Brain microvascular endothelial cell (primary cell): ENCODE results near the gene CRTAC1.

ENCODE experiments used
- DNase-seq: peaks from one replicate; pipeline ENCODE4 v3.0.0-alpha.2; 2020
- H3K27ac ChIP-seq: fragments of 250-450 bp; sonication (Bioruptor Pico); 2 replicates; pipeline ENCODE4 v1.5.1; 2020; ENCODE audit warnings: mild to moderate bottlenecking, moderate library complexity
- H3K27me3 ChIP-seq: fragments of 250-450 bp; sonication (Bioruptor Pico); replicated peaks from 2 replicates; pipeline ENCODE4 v1.5.1; 2020; ENCODE audit warnings: mild to moderate bottlenecking
- H3K36me3 ChIP-seq: fragments of 250-450 bp; sonication (Bioruptor Pico); replicated peaks from 2 replicates; pipeline ENCODE4 v1.5.1; 2020; ENCODE audit warnings: mild to moderate bottlenecking
- H3K4me3 ChIP-seq: 2 replicates; pipeline ENCODE4 v1.5.1; 2011; ENCODE audit warnings: low read depth, mild to moderate bottlenecking, control low read depth, low read length, moderate library complexity
- in situ Hi-C: cut with HindIII; loops from 2 replicates; pipeline ENCODE4 v1.10.0; 2017; ENCODE audit warnings: low sequenced_read_pairs, low pct_ligation_motif_present
- TF ChIP-seq, protein P1 (sequence below): IDR thresholded peaks from 2 replicates; pipeline ENCODE4 v1.5.1; 2011; ENCODE audit warnings: low read depth, mild to moderate bottlenecking, moderate library complexity, low read length, control low read depth, inconsistent platforms; ENCODE audit errors: missing control alignments

Gene CRTAC1

DNA sequence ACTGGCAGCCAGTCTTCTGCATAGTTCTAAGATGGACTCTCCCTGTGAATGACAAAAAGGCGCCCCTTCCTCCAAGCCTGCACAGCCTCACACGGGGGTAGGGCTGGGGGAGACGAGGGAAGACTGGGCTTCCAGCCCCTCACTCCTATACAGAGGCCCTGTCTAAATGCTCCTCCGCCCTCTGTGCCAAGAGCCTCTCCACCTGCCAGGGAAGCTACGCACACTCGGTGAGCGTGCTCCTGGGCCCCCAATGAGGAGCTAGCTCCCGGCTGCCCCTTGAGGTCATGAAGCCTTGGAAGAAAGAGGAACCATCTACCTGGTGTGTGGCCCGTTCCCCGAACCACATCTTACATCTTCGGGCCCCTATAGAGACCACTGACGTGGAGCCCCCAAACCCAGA, 54.8 kb downstream of the CRTAC1 start:
- in situ Hi-C loops, result no loop called here
- no peak overlapping the region for H3K4me3 ChIP-seq
- no peaks in the 10 kb centered on the region for H3K36me3 ChIP-seq
- TF ChIP-seq, protein P1, sequence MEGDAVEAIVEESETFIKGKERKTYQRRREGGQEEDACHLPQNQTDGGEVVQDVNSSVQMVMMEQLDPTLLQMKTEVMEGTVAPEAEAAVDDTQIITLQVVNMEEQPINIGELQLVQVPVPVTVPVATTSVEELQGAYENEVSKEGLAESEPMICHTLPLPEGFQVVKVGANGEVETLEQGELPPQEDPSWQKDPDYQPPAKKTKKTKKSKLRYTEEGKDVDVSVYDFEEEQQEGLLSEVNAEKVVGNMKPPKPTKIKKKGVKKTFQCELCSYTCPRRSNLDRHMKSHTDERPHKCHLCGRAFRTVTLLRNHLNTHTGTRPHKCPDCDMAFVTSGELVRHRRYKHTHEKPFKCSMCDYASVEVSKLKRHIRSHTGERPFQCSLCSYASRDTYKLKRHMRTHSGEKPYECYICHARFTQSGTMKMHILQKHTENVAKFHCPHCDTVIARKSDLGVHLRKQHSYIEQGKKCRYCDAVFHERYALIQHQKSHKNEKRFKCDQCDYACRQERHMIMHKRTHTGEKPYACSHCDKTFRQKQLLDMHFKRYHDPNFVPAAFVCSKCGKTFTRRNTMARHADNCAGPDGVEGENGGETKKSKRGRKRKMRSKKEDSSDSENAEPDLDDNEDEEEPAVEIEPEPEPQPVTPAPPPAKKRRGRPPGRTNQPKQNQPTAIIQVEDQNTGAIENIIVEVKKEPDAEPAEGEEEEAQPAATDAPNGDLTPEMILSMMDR, result no peak
- no peak for DNase-seq
- peaks cover 21% of the 10 kb centered on the region for H3K27me3 ChIP-seq
- no peak overlapping the region for H3K27ac ChIP-seq

DNA sequence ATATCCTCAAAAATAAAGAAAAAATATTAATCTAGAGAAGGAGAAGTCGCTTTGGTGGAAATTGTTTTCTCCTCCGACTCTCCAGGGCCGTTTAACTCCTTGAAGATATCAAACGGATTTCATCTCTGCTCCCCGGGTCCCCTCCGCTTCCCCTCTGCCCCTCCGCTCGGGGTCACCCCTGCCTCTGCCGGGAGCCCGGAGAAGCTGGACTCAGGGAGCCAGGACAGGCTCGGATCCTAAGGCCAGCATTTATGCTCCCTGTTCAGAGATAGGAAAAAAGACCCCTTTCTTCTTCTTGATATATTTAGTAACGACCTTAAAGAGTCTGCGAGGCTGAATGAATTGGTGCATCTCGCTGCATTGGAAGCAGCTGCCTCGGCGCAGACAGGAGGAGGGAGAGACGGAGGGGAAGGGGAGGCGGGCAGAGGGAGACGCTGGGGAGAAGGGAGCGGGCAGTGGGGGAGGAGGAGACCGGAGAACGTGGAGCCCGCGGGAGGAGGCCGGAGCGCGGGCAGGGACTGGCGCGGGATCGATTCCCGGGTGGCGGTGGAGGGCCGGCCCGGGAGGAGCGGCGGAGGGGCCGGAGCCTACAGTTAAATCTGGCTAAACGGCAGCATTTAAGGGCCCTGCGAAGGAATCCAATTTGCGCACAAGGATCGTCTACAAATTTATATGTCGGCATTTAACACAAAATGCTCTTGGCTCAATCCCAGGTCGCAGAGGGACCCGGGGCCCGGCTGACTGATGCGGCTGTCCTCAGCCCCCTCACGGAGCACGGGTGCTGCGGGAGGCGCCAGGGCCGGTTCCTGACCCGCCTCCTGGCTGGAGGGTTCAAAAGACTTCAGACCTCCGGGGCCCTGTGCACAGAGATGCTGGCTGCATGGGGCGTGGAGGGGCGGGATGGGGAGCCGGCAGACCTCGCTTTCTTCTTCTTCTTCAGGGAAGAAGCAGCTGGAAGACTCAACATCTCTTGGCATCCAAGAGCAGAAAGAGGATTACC, 55.6 kb downstream of the CRTAC1 start:
- Histone ChIP-seq H3K36me3 (no peaks in the 10 kb centered on the region), H3K4me3 (no peak overlapping the region), H3K27ac (no peak overlapping the region), H3K27me3 (peaks cover 21% of the 10 kb centered on the region)
- in situ Hi-C loops, result no loop called here
- DNase-seq, result no peak
- TF ChIP-seq, protein P1, result no peak

DNA sequence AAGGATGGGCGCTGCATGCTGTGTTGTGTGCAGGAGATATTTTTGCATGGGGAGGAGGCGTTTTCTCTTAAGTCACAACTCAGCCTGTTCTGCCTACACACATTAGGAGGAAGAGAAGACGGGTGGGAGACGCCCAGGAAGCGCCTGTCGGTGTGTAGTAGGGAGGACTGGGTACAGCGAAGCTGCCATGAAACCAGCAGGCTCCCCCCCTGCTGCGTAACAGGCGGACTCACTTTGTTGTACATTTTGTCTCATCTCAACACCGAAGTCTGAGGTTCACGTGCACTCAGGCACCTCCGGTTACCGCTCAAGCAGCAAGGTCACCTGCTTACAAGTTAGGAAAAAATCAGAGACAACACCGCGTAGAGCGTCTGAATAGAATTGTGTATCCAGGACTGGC, 56.3 kb downstream of the CRTAC1 start:
- TF ChIP-seq, protein P1, result no peak
- in situ Hi-C loops, result no loop called here
- Histone ChIP-seq H3K36me3 (no peaks in the 10 kb centered on the region), H3K27me3 (peaks cover 21% of the 10 kb centered on the region), H3K4me3 (no peak overlapping the region), H3K27ac (no peak overlapping the region)
- DNase-seq, result no peak

DNA sequence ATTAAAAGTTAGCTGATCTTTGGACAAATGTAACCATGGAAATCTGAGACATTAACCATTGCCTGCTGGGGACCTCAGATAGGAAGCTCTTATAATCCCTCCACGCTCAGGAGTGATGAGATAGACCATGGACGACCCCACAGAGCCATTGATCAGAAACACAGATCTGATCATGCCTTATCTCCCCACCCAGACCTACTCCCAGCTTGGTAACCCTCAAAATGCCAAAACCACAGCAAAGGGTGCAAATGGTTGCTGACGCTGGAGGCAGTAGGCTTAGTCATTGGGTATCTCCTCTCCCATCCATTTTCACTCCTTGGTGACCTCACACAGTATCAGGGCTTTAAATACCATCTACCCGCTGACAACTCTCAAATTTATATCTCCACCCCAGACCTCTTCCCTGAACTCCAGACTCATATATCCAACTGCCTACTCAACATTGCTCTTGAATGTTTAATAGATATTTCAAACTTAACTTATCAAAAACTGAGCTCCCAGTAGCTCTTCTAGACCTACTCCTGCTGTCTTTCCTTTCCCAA, 60.8 kb downstream of the CRTAC1 start:
- TF ChIP-seq, protein P1, result no peak
- DNase-seq, result no peak
- Histone ChIP-seq H3K36me3 (no peaks in the 10 kb centered on the region), H3K4me3 (no peak overlapping the region), H3K27ac (no peak overlapping the region), H3K27me3 (peaks cover 13% of the 10 kb centered on the region)
- in situ Hi-C loops, result no loop called here

DNA sequence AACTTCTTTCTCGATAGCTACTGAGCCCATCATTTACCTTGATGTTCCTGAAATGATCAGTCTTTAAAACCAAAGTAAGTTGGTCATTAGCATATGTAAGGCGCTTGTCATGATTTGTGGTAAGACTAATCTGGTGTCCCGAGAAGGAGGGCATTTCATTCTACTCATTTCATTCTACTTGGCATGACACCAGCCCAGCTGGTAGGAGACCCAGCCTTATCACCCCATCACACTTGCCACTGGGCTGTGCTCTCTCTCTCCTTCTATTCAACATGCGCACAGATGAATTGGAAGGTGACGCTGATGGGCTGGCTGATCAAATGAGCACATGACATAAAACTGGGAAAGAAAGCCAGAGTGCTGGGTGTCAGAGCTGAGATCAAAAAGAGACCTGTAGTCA, 65.7 kb downstream of the CRTAC1 start:
- in situ Hi-C loops, result no loop called here

More for the DNA sequence above, 65.7 kb downstream of the CRTAC1 start:
- H3K4me3 ChIP-seq, result no peak overlapping the region
- no peaks in the 10 kb centered on the region for H3K36me3 ChIP-seq
- H3K27ac ChIP-seq, result no peak overlapping the region
- TF ChIP-seq, protein P1, result no peak
- H3K27me3 ChIP-seq, result no peaks in the 10 kb centered on the region
- no peak for DNase-seq
